Prostate gland (tissue), 2 donors: Measurements from ENCODE around the gene FXYD6. TPM values are rescaled to one million over a fixed set of nuclear protein-coding genes. Genes with fewer than 3 reads are reported as not detected.

Experiments used
- DNase-seq: peaks from one replicate; pipeline ENCODE4 v3.0.0-alpha.2; 2019; ENCODE audit warnings: low spot score
- H3K27ac ChIP-seq, 2 donors: fragments of 200-600 bp; sonication (generic); 2 replicates each; pipeline ENCODE4 v1.5.1; 2017 to 2019
- H3K27me3 ChIP-seq: fragments of 200-600 bp; sonication (generic); replicated peaks from 2 replicates; pipeline ENCODE4 v1.5.1; 2019; ENCODE audit not compliant: insufficient read depth
- H3K36me3 ChIP-seq, 2 donors: fragments of 200-600 bp; sonication (generic); 1 replicate in 1 of 2; 2 replicates in 1 of 2; pipeline versions ENCODE4 v1.5.1 to v1.8.1; 2017 to 2019
- H3K4me1 ChIP-seq: fragments of 200-600 bp; sonication (generic); replicated peaks from 2 replicates; pipeline ENCODE4 v1.5.1; 2019
- H3K4me3 ChIP-seq, 2 donors: fragments of 200-600 bp; sonication (generic); 2 replicates each; pipeline ENCODE4 v1.5.1; 2017 to 2019
- H3K9me3 ChIP-seq: fragments of 200-600 bp; sonication (generic); 2 replicates; pipeline ENCODE4 v1.5.1; 2017
- CTCF ChIP-seq, 4 experiments: fragments of 200-600 bp in 2 of 4; fragments of 450-650 bp in 2 of 4; sonication (generic) in 2 of 4; IDR thresholded peaks; 1 replicate in 3 of 4; 2 replicates in 1 of 4; pipeline ENCODE4 v1.5.1; 2016 to 2019; ENCODE audit warnings: antibody characterized with exemption in 4 of 4, mild to moderate bottlenecking in 2 of 4, moderate library complexity in 2 of 4
- POLR2A ChIP-seq: fragments of 450-650 bp; IDR thresholded peaks from one replicate; pipeline ENCODE4 v1.6.1; 2016; ENCODE audit warnings: antibody characterized with exemption, mild to moderate bottlenecking
- POLR2AphosphoS5 ChIP-seq: sonication (generic); formaldehyde crosslinking; IDR thresholded peaks from one replicate; pipeline ENCODE4 v1.6.1; 2017; ENCODE audit warnings: antibody characterized with exemption
- WGBS: methylation state at CpG from one replicate; pipeline ENCODE4 v1.1.5; 2018; 5-methylcytosine and 5-hydroxymethylcytosine counted together
- intact Hi-C: fragments of 100-400 bp; cut with DNase I; formaldehyde crosslinking; loops from one replicate; pipeline ENCODE4 v1.14.2; 2022
- total RNA-seq, 2 donors: library from RNA; depleted of rRNA; stranded (reverse); fragments of >200 nt; gene quantifications; one replicate each; pipeline ENCODE4 v1.1.0, GENCODE V29; 2016

The FXYD6 gene
- total RNA-seq, 2 donors from 2014 or later, result 29.6 to 366 TPM

- intact Hi-C loops, result no loop called here
- TF ChIP-seq CTCF (IDR thresholded peaks at IDR 0.05) (no peak), POLR2A (no peak), POLR2AphosphoS5 (no peak)
- H3K27me3 ChIP-seq, result no peaks in the 10 kb centered on the region
- H3K4me1 ChIP-seq, result no peaks in the 10 kb centered on the region
- H3K4me3 ChIP-seq, result no peak overlapping the region
- 91% methylated on average over 6 of the region's 6 CpGs for WGBS
- H3K36me3 ChIP-seq, result no peaks in the 10 kb centered on the region
- no peaks in the 10 kb centered on the region for H3K9me3 ChIP-seq
- no peak overlapping the region for H3K27ac ChIP-seq
- no peak for DNase-seq
Measured at GRCh38 chr11:117834068-117834810, 42.2 kb downstream of the FXYD6 start.

- Histone ChIP-seq H3K9me3 (no peaks in the 10 kb centered on the region), H3K4me1 (no peaks in the 10 kb centered on the region), H3K4me3 (no peak overlapping the region), H3K36me3 (no peaks in the 10 kb centered on the region), H3K27me3 (no peaks in the 10 kb centered on the region), H3K27ac (no peak overlapping the region)
- no peak for TF ChIP-seq POLR2A
- TF ChIP-seq POLR2AphosphoS5, result peak; percentile 75
- intact Hi-C loops, result no loop called here
- WGBS, result 29% methylated on average over 7 of the region's 7 CpGs
- DNase-seq, result peak; percentile 70
Measured at GRCh38 chr11:117833401-117833891, 43.0 kb downstream of the FXYD6 start.

- 91% methylated on average over 8 of the region's 8 CpGs for WGBS
- TF ChIP-seq POLR2A, result no peak
- no peak overlapping the region for H3K27ac ChIP-seq
- no peaks in the 10 kb centered on the region for H3K9me3 ChIP-seq
- H3K36me3 ChIP-seq, result no peaks in the 10 kb centered on the region
- no peaks in the 10 kb centered on the region for H3K27me3 ChIP-seq
- no peak overlapping the region for H3K4me3 ChIP-seq
- intact Hi-C loops, result no loop called here
- no peak for DNase-seq
- H3K4me1 ChIP-seq, result no peaks in the 10 kb centered on the region
Measured at GRCh38 chr11:117832511-117832910, 43.9 kb downstream of the FXYD6 start.

- Histone ChIP-seq H3K36me3 (no peaks in the 10 kb centered on the region), H3K27me3 (no peaks in the 10 kb centered on the region), H3K4me3 (no peak overlapping the region), H3K27ac (no peak overlapping the region), H3K9me3 (no peaks in the 10 kb centered on the region), H3K4me1 (no peaks in the 10 kb centered on the region)
- TF ChIP-seq POLR2AphosphoS5, result no peak
- TF ChIP-seq CTCF (IDR thresholded peaks at IDR 0.05), result no peak
- TF ChIP-seq POLR2A, result no peak
- 90% methylated on average over 7 of the region's 7 CpGs for WGBS
- intact Hi-C loops, result no loop called here
- no peak for DNase-seq
Measured at GRCh38 chr11:117831661-117832415, 44.6 kb downstream of the FXYD6 start.

- Histone ChIP-seq H3K4me1 (no peaks in the 10 kb centered on the region), H3K9me3 (no peaks in the 10 kb centered on the region), H3K27me3 (no peaks in the 10 kb centered on the region), H3K36me3 (no peaks in the 10 kb centered on the region), H3K4me3 (no peak overlapping the region), H3K27ac (no peak overlapping the region)
- 64% methylated on average over 6 of the region's 6 CpGs for WGBS
- intact Hi-C loops, result no loop called here
- TF ChIP-seq POLR2A, result no peak
- no peak for TF ChIP-seq CTCF (IDR thresholded peaks at IDR 0.05)
- TF ChIP-seq POLR2AphosphoS5, result no peak
- no peak for DNase-seq
Measured at GRCh38 chr11:117830674-117831351, 45.6 kb downstream of the FXYD6 start.
